Fibroblast of the conjunctiva (primary cell): ENCODE data around the gene ZNF609.

ENCODE experiments used
- DNase-seq: peaks from one replicate; pipeline ENCODE4 v3.0.0-alpha.2; 2010; ENCODE audit warnings: low read depth

Gene ZNF609

GRCh38 chr15:64460206-64460723 is at the start of gene ZNF609:
ZNF609 (plus strand) TSS chr15:64460578; CDS start chr15:64499420, 38,842 bp downstream.
- DNase-seq, result peak; percentile 80

- no peak for DNase-seq
Observed at GRCh38 chr15:64412216-64412615, 48.2 kb upstream of the ZNF609 start.

GRCh38 chr15:64422697-64423096 is 37.7 kb upstream of the ZNF609 start:
- no peak for DNase-seq

GRCh38 chr15:64423970-64424369 is 36.4 kb upstream of the ZNF609 start:
- no peak for DNase-seq

- DNase-seq, result no peak
Observed at GRCh38 chr15:64425221-64425620, 35.2 kb upstream of the ZNF609 start.

- DNase-seq, result no peak
Observed at GRCh38 chr15:64426845-64427465, 33.4 kb upstream of the ZNF609 start.

GRCh38 chr15:64429448-64429847 is 30.9 kb upstream of the ZNF609 start:
- DNase-seq, result no peak

GRCh38 chr15:64430000-64430735 is 30.2 kb upstream of the ZNF609 start:
- peak; percentile 89 for DNase-seq

GRCh38 chr15:64437982-64438381 is 22.4 kb upstream of the ZNF609 start:
- DNase-seq, result no peak

- no peak for DNase-seq
Observed at GRCh38 chr15:64438653-64439447, 21.5 kb upstream of the ZNF609 start.

- DNase-seq, result no peak
Observed at GRCh38 chr15:64441852-64442251, 18.5 kb upstream of the ZNF609 start.

GRCh38 chr15:64443016-64443415 is 17.4 kb upstream of the ZNF609 start:
- DNase-seq, result no peak

- DNase-seq, result peak; percentile 43
Observed at GRCh38 chr15:64443747-64444621, 16.4 kb upstream of the ZNF609 start.

- no peak for DNase-seq
Observed at GRCh38 chr15:64444836-64445235, 15.5 kb upstream of the ZNF609 start.

- no peak for DNase-seq
Observed at GRCh38 chr15:64447536-64448315, 12.7 kb upstream of the ZNF609 start.

- DNase-seq, result no peak
Observed at GRCh38 chr15:64452988-64453688, 7.2 kb upstream of the ZNF609 start.

GRCh38 chr15:64453689-64454037 is 6.7 kb upstream of the ZNF609 start:
- no peak for DNase-seq

GRCh38 chr15:64454282-64454681 is 6.1 kb upstream of the ZNF609 start:
- no peak for DNase-seq

- no peak for DNase-seq
Observed at GRCh38 chr15:64455961-64456371, 4.4 kb upstream of the ZNF609 start.

GRCh38 chr15:64456634-64457108 is 3.7 kb upstream of the ZNF609 start:
- DNase-seq, result no peak
